Cardiac muscle cell (in vitro differentiated cells and primary cell): ENCODE data around the gene MYOZ1. TPM values are rescaled to one million over a fixed set of nuclear protein-coding genes. Genes with fewer than 3 reads are reported as not detected.

Source experiments
- DNase-seq, 2 donors: peaks; one replicate each; pipeline versions ENCODE4 v3.0.0 to v3.0.0-alpha.2; 2010 to 2017; ENCODE audit warnings: low read depth in 1 of 2, low spot score in 1 of 2
- H3K27ac ChIP-seq: fragments of 200-600 bp; sonication (generic); 2 replicates; pipeline ENCODE4 v1.5.1; 2016
- H3K27me3 ChIP-seq: fragments of 200-600 bp; sonication (generic); 2 replicates; pipeline ENCODE4 v1.6.0; 2016; ENCODE audit warnings: control low read depth
- H3K36me3 ChIP-seq: fragments of 200-600 bp; sonication (generic); 2 replicates; pipeline ENCODE4 v1.5.1; 2016; ENCODE audit warnings: control low read depth
- H3K4me1 ChIP-seq: fragments of 200-600 bp; sonication (generic); 2 replicates; pipeline ENCODE4 v1.8.1; 2017; ENCODE audit warnings: low read depth, mild to moderate bottlenecking, mixed run types
- H3K4me3 ChIP-seq: fragments of 200-600 bp; sonication (generic); 2 replicates; pipeline ENCODE4 v1.5.1; 2016; ENCODE audit warnings: mild to moderate bottlenecking
- H3K9me3 ChIP-seq: fragments of 200-600 bp; sonication (generic); 2 replicates; pipeline ENCODE4 v1.5.1; 2017; ENCODE audit warnings: low read depth, mild to moderate bottlenecking, control low read depth
- polyA plus RNA-seq: library from polyadenylated mRNA; unstranded; fragments of >200 nt; fragmentation: Nextera tagmentation; extraction: Ambion mirVana; gene quantifications from 2 replicates; pipeline ENCODE4 v1.2.1, GENCODE V29; 2016
- total RNA-seq: library from RNA; depleted of rRNA; stranded (reverse); fragments of >200 nt; gene quantifications from 2 replicates; pipeline ENCODE4 v1.2.3, GENCODE V29; 2016
- TF ChIP-seq, protein P1 (sequence below): IDR thresholded peaks from 2 replicates; pipeline ENCODE4 v1.5.1; 2012; ENCODE audit warnings: low read depth, mild to moderate bottlenecking, low read length

The MYOZ1 gene
- total and polyA plus RNA-seq, 2 experiments from 2014 or later: 13.6 to 17.0 TPM

DNA sequence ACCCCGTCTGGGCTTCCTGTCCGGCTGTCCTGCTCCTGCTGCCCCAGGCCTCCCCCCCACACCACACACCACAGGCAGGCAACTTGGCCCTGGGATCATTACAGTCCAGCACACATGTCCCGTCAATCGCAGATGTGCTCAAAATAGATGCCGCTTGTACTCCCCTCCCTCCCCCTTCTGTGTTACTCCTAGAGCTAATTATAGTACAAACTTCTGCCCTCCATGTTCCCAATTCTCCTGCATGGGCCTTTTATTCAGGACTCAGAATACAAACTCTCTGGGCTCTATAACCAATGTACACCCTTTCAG lies 14.7 kb upstream of the MYOZ1 start, which contains the start of gene SYNPO2L:
Gene SYNPO2L, minus strand, starts transcription at position 40 of the 309 bp plus-strand sequence. CDS start 107 bp downstream, outside the sequence.
- peaks cover 42% of the 10 kb centered on the region for H3K4me1 ChIP-seq
- no peaks in the 10 kb centered on the region for H3K9me3 ChIP-seq
- TF ChIP-seq, protein P1, sequence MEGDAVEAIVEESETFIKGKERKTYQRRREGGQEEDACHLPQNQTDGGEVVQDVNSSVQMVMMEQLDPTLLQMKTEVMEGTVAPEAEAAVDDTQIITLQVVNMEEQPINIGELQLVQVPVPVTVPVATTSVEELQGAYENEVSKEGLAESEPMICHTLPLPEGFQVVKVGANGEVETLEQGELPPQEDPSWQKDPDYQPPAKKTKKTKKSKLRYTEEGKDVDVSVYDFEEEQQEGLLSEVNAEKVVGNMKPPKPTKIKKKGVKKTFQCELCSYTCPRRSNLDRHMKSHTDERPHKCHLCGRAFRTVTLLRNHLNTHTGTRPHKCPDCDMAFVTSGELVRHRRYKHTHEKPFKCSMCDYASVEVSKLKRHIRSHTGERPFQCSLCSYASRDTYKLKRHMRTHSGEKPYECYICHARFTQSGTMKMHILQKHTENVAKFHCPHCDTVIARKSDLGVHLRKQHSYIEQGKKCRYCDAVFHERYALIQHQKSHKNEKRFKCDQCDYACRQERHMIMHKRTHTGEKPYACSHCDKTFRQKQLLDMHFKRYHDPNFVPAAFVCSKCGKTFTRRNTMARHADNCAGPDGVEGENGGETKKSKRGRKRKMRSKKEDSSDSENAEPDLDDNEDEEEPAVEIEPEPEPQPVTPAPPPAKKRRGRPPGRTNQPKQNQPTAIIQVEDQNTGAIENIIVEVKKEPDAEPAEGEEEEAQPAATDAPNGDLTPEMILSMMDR: no peak
- peak in 1 of 2 donors; percentile 85 for DNase-seq
- no peaks in the 10 kb centered on the region for H3K27me3 ChIP-seq
- peak within 1 kb of the TSS; percentile 100 for H3K27ac ChIP-seq
- H3K4me3 ChIP-seq: no peak within 1 kb of the TSS
- H3K36me3 ChIP-seq: no peaks in the 10 kb centered on the region

DNA sequence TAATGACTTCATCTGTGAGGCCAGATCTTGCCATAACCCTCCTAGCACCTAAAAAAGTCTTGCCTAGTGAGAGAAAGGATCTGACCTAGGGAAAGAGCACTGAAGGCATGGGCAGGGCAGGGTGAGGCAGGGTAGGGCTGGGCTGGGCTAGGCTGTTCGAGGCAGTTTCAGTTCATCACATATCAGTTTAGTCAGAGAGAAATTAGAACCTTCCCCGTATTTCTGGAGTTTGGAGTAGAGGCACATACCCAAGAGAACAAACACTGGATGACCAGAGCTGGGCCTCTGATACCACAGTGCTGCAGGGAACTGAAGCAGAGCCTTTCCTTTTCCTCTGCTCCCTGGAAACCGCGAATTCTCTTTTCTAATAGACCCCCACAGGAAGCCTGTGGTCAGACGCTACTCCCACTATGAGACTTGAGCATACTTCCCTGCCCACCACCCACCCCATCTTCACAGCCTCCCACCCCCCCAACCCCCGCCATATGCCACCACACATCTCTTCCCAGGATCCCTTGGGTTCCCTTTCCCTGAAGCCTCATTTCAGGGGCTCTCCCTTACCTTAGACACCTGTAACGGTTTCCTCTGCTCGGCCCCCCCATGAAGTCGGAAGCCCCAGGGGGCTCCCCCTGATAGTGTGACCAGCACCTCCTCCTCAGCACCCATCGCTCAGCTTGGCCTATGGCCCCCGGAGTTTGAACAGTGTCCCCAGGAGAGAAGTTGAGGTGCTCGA lies 14.1 kb upstream of the MYOZ1 start:
- no peak for DNase-seq
- TF ChIP-seq, protein P1: no peak
- Histone ChIP-seq H3K36me3 (no peaks in the 10 kb centered on the region), H3K4me3 (no peak overlapping the region), H3K4me1 (peaks cover 47% of the 10 kb centered on the region), H3K27me3 (no peaks in the 10 kb centered on the region), H3K27ac (peak overlapping the region; percentile 100), H3K9me3 (no peaks in the 10 kb centered on the region)

DNA sequence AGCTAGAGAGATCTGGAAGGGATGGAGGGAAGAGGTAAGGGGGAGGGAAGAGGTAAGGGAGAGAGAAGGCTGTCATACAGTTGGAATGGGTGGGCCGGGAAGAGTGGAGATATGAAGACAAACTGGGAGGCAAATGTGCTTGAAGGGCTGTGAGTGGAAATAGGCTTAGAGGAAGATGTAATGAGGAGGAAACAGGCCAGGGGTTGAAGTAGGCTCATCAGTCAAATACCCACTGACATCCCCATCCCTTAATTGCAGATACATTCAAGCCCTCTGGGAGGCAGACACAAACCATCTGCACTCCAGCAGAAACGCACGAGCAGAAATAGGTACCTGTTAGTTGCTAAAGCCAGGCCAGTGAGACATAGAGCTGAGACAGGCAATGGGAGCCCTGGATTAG lies 12.4 kb upstream of the MYOZ1 start:
- no peaks in the 10 kb centered on the region for H3K36me3 ChIP-seq
- no peak overlapping the region for H3K4me3 ChIP-seq
- no peaks in the 10 kb centered on the region for H3K9me3 ChIP-seq
- TF ChIP-seq, protein P1: no peak
- H3K27ac ChIP-seq: peak overlapping the region; percentile 100
- H3K4me1 ChIP-seq: peaks cover 61% of the 10 kb centered on the region
- DNase-seq: peak; percentile 41 to 69
- H3K27me3 ChIP-seq: no peaks in the 10 kb centered on the region

GRCh38 chr10:73653195-73653594 lies 11.9 kb upstream of the MYOZ1 start:
- no peaks in the 10 kb centered on the region for H3K9me3 ChIP-seq
- DNase-seq: no peak
- TF ChIP-seq, protein P1: no peak
- H3K36me3 ChIP-seq: no peaks in the 10 kb centered on the region
- peaks cover 66% of the 10 kb centered on the region for H3K4me1 ChIP-seq
- H3K27me3 ChIP-seq: no peaks in the 10 kb centered on the region
- H3K27ac ChIP-seq: peak overlapping the region; percentile 100
- H3K4me3 ChIP-seq: no peak overlapping the region

DNA sequence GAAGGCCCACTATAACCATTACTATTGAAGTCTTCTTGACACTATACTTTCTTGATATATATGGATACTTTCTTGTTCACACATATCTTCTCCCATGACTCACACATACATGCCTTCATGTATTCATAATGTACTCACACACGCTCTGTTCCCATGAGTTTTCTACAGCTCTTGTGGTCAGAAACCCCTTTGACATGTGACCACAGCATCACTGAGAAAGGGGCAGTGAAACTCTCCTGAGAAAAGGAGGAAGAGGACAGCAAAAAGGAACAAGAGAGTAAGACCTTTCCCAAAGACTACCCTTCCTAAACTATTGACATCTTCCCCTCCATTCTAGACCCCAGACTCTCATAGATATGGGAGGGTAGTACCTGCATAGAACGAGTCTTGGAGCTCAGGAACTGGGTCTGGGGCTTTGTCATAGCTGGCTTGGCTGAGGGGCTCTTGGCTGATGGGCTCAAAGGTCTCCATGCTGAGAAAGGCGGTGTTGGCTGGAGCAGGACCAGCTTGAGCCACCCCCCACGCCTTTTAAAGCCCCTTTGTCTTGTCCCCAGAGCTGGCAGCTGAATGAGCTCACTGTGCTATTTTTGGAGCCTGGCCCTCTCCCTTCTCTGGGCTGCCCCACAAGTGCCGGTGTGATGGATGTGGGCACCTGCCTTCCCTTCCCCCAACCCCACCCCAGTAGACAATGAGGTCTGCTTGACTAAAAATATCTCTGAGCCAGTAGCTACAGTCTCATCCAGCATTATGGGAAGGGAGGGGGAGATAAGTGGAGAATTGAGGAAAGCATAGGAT lies 9.5 kb upstream of the MYOZ1 start:
- peak overlapping the region; percentile 15 for H3K4me3 ChIP-seq
- peak; percentile 50 to 91 for DNase-seq
- peaks cover 67% of the 10 kb centered on the region for H3K4me1 ChIP-seq
- H3K27me3 ChIP-seq: no peaks in the 10 kb centered on the region
- H3K27ac ChIP-seq: peak overlapping the region; percentile 100
- H3K36me3 ChIP-seq: no peaks in the 10 kb centered on the region
- no peaks in the 10 kb centered on the region for H3K9me3 ChIP-seq
- TF ChIP-seq, protein P1: no peak
